ENCODE data around the gene FAM47A.

DNA sequence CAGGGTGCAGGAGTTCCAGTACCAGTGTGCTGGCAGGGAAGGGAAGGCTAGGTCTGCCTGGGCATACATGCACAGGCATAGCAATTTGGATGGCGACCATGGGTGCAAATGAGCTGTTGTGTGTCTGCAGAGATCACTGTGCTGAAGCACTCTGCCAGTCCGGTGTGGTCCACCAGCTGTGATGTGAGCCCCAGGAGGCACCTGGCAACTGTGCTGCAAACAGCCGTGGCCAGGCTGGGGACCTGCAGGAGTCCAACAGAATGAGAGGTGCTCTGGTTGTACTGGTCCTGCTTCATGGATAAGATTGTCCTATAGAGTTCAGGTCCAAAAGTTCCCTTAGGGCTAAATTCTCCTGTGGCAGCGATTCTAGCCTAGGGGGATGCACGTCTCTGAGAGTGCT lies 6.1 kb downstream of the FAM47A start:
- no peak for TF ChIP-seq POLR2A (IDR thresholded peaks at IDR 0.05; ENCODE audit: low read depth, low read length)
- TF ChIP-seq PAX5 (IDR thresholded peaks at IDR 0.05; ENCODE audit: insufficient read depth, low read length, severe bottlenecking), result no peak

Data from GM12891 (cell line).